Common myeloid progenitor, CD34-positive (primary cell): ENCODE results near the gene ZNF229.
A peak's percentile ranks its signal among the peaks of the same experiment; 100 is the strongest.
"Not testable (repeated sequence)": the region's sequence is repeated elsewhere in the genome, so short reads cannot be mapped to it uniquely, and the experiment has no call there.

Experiments
- CTCF ChIA-PET: fragments of 350-600 bp; sonication (Branson Sonifier 250); formaldehyde crosslinking; loops from one replicate; lab custom pipeline; 2021; ENCODE audit warnings: antibody characterized with exemption; lab: Charles Lee
- POLR2A ChIA-PET: fragments of 350-600 bp; sonication (Branson Sonifier 250); formaldehyde crosslinking; loops from one replicate; lab custom pipeline; 2021; ENCODE audit warnings: antibody characterized with exemption; lab: Charles Lee
- DNase-seq, 3 donors: peaks; one replicate each; pipeline versions ENCODE4 v3.0.0 to v3.0.0-alpha.2; 2013
- H3K27ac ChIP-seq, 2 experiments: 1 replicate in 1 of 2; 2 replicates in 1 of 2; pipeline ENCODE4 v1.7.0; 2013; ENCODE audit warnings: inconsistent platforms in 2 of 2, low read length in 2 of 2, mild to moderate bottlenecking in 2 of 2, low read depth in 1 of 2, moderate library complexity in 1 of 2; ENCODE audit not compliant: severe bottlenecking in 2 of 2, insufficient read depth in 1 of 2, poor library complexity in 1 of 2
- H3K27me3 ChIP-seq, 5 experiments: replicated peaks in 2 of 5; 1 replicate in 3 of 5; 2 replicates in 2 of 5; pipeline versions ENCODE4 v1.6.1 to v1.7.0; 2013; ENCODE audit warnings: low read length in 4 of 5, mild to moderate bottlenecking in 2 of 5, moderate library complexity in 2 of 5, inconsistent platforms in 1 of 5; ENCODE audit not compliant: insufficient read depth in 5 of 5, control insufficient read depth in 4 of 5
- H3K36me3 ChIP-seq, 4 experiments: 1 replicate in 2 of 4; 2 replicates in 2 of 4; pipeline versions ENCODE4 v1.6.1 to v1.7.0; 2013; ENCODE audit warnings: low read length in 3 of 4, control low read depth in 1 of 4, mild to moderate bottlenecking in 1 of 4; ENCODE audit not compliant: control insufficient read depth in 4 of 4, insufficient read depth in 4 of 4
- H3K4me1 ChIP-seq, 4 experiments: 1 replicate in 3 of 4; 2 replicates in 1 of 4; pipeline versions ENCODE4 v1.6.1 to v1.7.1; 2013; ENCODE audit warnings: low read length in 3 of 4, mild to moderate bottlenecking in 3 of 4, control low read depth in 1 of 4, inconsistent platforms in 1 of 4, moderate library complexity in 1 of 4; ENCODE audit not compliant: control insufficient read depth in 4 of 4, insufficient read depth in 4 of 4; ENCODE audit errors: control extremely low read depth in 1 of 4
- H3K4me3 ChIP-seq, 7 experiments: 1 replicate in 4 of 7; 2 replicates in 3 of 7; pipeline versions ENCODE4 v1.5.1 to v1.7.0; 2013; ENCODE audit warnings: mild to moderate bottlenecking in 7 of 7, low read length in 6 of 7, moderate library complexity in 6 of 7, inconsistent platforms in 2 of 7, low read depth in 2 of 7, control low read depth in 1 of 7; ENCODE audit not compliant: insufficient read depth in 4 of 7, control insufficient read depth in 1 of 7; ENCODE audit errors: extremely low read depth in 1 of 7
- H3K9me3 ChIP-seq, 5 experiments: 1 replicate in 4 of 5; 2 replicates in 1 of 5; pipeline versions ENCODE4 v1.6.1 to v1.7.1; 2013; ENCODE audit warnings: low read length in 4 of 5, mild to moderate bottlenecking in 2 of 5, inconsistent platforms in 1 of 5, low read depth in 1 of 5, moderate library complexity in 1 of 5; ENCODE audit not compliant: control insufficient read depth in 4 of 5, insufficient read depth in 2 of 5; ENCODE audit errors: control extremely low read depth in 1 of 5
- WGBS: methylation state at CpG from one replicate; pipeline ENCODE4 v1.1.5; 2013; ENCODE audit not compliant: insufficient coverage; 5-methylcytosine and 5-hydroxymethylcytosine counted together

ZNF229 gene

DNA sequence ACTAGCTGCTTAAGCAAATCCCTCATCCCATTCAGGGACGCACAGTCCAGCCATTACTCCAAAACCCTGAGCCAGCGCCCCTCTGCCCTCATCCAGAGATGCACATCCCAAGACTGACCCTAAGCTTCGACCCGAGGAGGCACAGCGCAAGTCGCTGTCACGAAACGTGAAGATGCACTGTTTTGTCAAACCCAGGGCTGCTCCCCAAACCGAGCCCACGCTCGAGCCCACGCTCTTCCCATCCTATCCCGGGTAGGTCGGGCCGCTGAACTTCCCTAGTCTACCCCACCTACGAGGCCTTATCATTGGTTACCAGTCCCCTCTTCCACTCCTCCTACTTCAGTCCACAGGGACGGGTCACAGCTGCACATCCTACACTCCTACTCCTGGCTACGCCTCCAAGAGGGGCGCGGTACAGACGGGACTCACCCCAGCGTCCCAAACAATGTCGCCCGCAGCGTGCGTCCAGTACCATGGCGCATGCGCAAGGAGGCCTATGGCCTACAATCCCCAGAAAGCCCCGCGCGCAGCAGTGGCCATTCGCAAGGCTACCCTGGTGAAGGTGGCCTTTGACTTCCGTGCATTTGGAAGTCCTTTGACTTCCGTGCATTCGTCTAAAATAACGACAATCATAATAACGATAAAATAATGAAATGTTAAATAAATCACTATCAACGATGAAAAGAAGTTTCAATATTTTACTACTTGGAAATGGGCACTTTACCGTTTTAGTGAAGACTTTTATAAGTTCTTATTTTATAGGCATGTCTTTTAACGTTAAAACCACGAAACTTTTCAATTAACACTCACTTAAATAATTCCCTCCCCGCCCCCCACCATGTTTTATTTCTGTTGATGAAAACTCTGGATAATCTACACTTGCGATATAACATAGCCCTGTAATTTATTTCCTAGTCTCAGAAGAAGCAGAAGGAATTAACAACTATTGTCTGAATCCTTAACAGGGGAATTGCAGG, 46.8 kb downstream of the ZNF229 start, which contains the start of gene ZNF285:
TSS of gene ZNF285 (minus strand) at position 470 of the 977 bp plus-strand sequence. CDS start 4,395 bp downstream, outside the sequence.
- peaks cover 0 to 5% (median 5%) of the 10 kb centered on the region in 4 experiments for H3K4me1 ChIP-seq
- peaks cover 5 to 24% (median 14%) of the 10 kb centered on the region in 5 experiments for H3K9me3 ChIP-seq
- H3K36me3 ChIP-seq = peaks cover 0 to 12% (median 4%) of the 10 kb centered on the region in 4 experiments
- CTCF ChIA-PET = no interaction called here
- peak; percentile 95 to 98 (median 97) for DNase-seq
- no peaks in the 10 kb centered on the region for H3K27me3 ChIP-seq
- no peak within 1 kb of the TSS for H3K27ac ChIP-seq
- POLR2A ChIA-PET = no interaction called here
- peak within 1 kb of the TSS; percentile 75 to 98 (median 86) for H3K4me3 ChIP-seq
- 2% methylated on average over 28 of the region's 43 CpGs for whole genome bisulfite sequencing

DNA sequence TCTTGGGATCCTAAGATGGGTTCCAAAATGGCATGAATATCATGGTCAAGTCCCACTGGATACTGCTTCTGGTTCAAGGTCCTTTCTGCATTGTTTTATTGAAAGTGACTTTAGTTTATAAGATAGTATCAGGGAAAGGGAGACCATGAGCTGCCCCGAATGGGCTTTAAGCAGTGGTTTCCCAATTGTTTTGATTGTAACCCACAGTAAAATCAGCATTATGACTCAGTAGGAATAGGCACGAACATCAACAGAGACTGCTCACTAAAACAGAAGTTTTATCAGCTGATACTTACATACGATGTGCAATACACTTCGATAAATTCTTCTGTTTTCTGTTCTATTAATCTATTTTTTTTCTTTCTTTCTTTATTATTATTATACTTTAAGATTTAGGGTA, 59.0 kb downstream of the ZNF229 start:
- 100% methylated on average over 1 of the region's 4 CpGs for WGBS
- CTCF ChIA-PET = not testable (repeated sequence)

More for the DNA sequence above, 59.0 kb downstream of the ZNF229 start:
- DNase-seq, H3K4me3 ChIP-seq, H3K4me1 ChIP-seq, H3K27ac ChIP-seq, H3K27me3 ChIP-seq, POLR2A ChIA-PET: not testable (repeated sequence)
- Histone ChIP-seq H3K9me3 (peaks cover 2 to 49% (median 10%) of the 10 kb centered on the region in 5 experiments), H3K36me3 (peaks cover 6 to 75% (median 20%) of the 10 kb centered on the region in 4 experiments)
